Rectal smooth muscle tissue (tissue), 1 donor: ENCODE measurements around the gene SLC22A1.

Experiments
- H3K27ac ChIP-seq: one replicate; pipeline ENCODE4 v1.7.0; 2013; ENCODE audit warnings: low read depth, low read length, inconsistent platforms
- H3K27me3 ChIP-seq: one replicate; pipeline ENCODE4 v1.7.0; 2013; ENCODE audit warnings: low read length; ENCODE audit not compliant: control insufficient read depth, insufficient read depth
- H3K36me3 ChIP-seq: one replicate; pipeline ENCODE4 v1.7.0; 2013; ENCODE audit warnings: low read length; ENCODE audit not compliant: control insufficient read depth, insufficient read depth
- H3K4me1 ChIP-seq: one replicate; pipeline ENCODE4 v1.7.0; 2013; ENCODE audit warnings: low read length; ENCODE audit not compliant: control insufficient read depth, insufficient read depth
- H3K4me3 ChIP-seq: one replicate; pipeline ENCODE4 v1.7.0; 2013; ENCODE audit warnings: low read length
- H3K9ac ChIP-seq: one replicate; pipeline ENCODE4 v1.7.0; 2013; ENCODE audit warnings: low read length

Gene SLC22A1

GRCh38 chr6:160177220-160177619 lies 55.6 kb downstream of the SLC22A1 start:
- no peak overlapping the region for H3K9ac ChIP-seq
- H3K4me3 ChIP-seq: no peak overlapping the region

GRCh38 chr6:160178271-160178670 lies 56.7 kb downstream of the SLC22A1 start:
- Histone ChIP-seq H3K4me3 (no peak overlapping the region), H3K9ac (no peak overlapping the region), H3K27ac (no peak overlapping the region), H3K27me3 (no peaks in the 10 kb centered on the region), H3K36me3 (no peaks in the 10 kb centered on the region), H3K4me1 (no peaks in the 10 kb centered on the region)

More at GRCh38 chr6:160177220-160177619, 55.6 kb downstream of the SLC22A1 start:
- no peaks in the 10 kb centered on the region for H3K36me3 ChIP-seq
- no peaks in the 10 kb centered on the region for H3K27me3 ChIP-seq
- no peaks in the 10 kb centered on the region for H3K4me1 ChIP-seq
- no peak overlapping the region for H3K27ac ChIP-seq

GRCh38 chr6:160180706-160181105 lies 59.1 kb downstream of the SLC22A1 start:
- H3K27ac ChIP-seq: no peak overlapping the region
- H3K36me3 ChIP-seq: no peaks in the 10 kb centered on the region
- H3K4me3 ChIP-seq: no peak overlapping the region
- H3K9ac ChIP-seq: no peak overlapping the region
- H3K27me3 ChIP-seq: no peaks in the 10 kb centered on the region
- no peaks in the 10 kb centered on the region for H3K4me1 ChIP-seq

GRCh38 chr6:160188773-160189172 lies 67.2 kb downstream of the SLC22A1 start:
- H3K27me3 ChIP-seq: no peaks in the 10 kb centered on the region
- H3K27ac ChIP-seq: no peak overlapping the region
- H3K4me1 ChIP-seq: no peaks in the 10 kb centered on the region
- no peaks in the 10 kb centered on the region for H3K36me3 ChIP-seq
- no peak overlapping the region for H3K9ac ChIP-seq
- no peak overlapping the region for H3K4me3 ChIP-seq

- Histone ChIP-seq H3K9ac (no peak overlapping the region), H3K4me3 (no peak overlapping the region), H3K27ac (no peak overlapping the region), H3K4me1 (no peaks in the 10 kb centered on the region), H3K27me3 (no peaks in the 10 kb centered on the region), H3K36me3 (no peaks in the 10 kb centered on the region)
Measured at GRCh38 chr6:160190081-160190480, 68.5 kb downstream of the SLC22A1 start.

GRCh38 chr6:160190973-160191372 lies 69.4 kb downstream of the SLC22A1 start:
- Histone ChIP-seq H3K9ac (no peak overlapping the region), H3K27me3 (no peaks in the 10 kb centered on the region), H3K36me3 (no peaks in the 10 kb centered on the region), H3K27ac (no peak overlapping the region), H3K4me1 (no peaks in the 10 kb centered on the region), H3K4me3 (no peak overlapping the region)

- no peaks in the 10 kb centered on the region for H3K36me3 ChIP-seq
- no peak overlapping the region for H3K9ac ChIP-seq
- H3K27ac ChIP-seq: no peak overlapping the region
- no peaks in the 10 kb centered on the region for H3K4me1 ChIP-seq
- no peak overlapping the region for H3K4me3 ChIP-seq
- no peaks in the 10 kb centered on the region for H3K27me3 ChIP-seq
Measured at GRCh38 chr6:160192840-160193239, 71.2 kb downstream of the SLC22A1 start.

GRCh38 chr6:160194808-160195207 lies 73.2 kb downstream of the SLC22A1 start:
- Histone ChIP-seq H3K36me3 (no peaks in the 10 kb centered on the region), H3K27ac (no peak overlapping the region), H3K27me3 (no peaks in the 10 kb centered on the region), H3K9ac (no peak overlapping the region), H3K4me3 (no peak overlapping the region), H3K4me1 (no peaks in the 10 kb centered on the region)

GRCh38 chr6:160197662-160198061 lies 76.0 kb downstream of the SLC22A1 start:
- H3K4me1 ChIP-seq: no peaks in the 10 kb centered on the region
- H3K4me3 ChIP-seq: no peak overlapping the region
- H3K36me3 ChIP-seq: no peaks in the 10 kb centered on the region
- H3K27me3 ChIP-seq: no peaks in the 10 kb centered on the region
- H3K27ac ChIP-seq: no peak overlapping the region
- no peak overlapping the region for H3K9ac ChIP-seq

- H3K36me3 ChIP-seq: no peaks in the 10 kb centered on the region
- H3K4me3 ChIP-seq: no peak overlapping the region
- H3K9ac ChIP-seq: no peak overlapping the region
- H3K4me1 ChIP-seq: no peaks in the 10 kb centered on the region
- no peak overlapping the region for H3K27ac ChIP-seq
- H3K27me3 ChIP-seq: no peaks in the 10 kb centered on the region
Measured at GRCh38 chr6:160198606-160199211, 77.1 kb downstream of the SLC22A1 start.

GRCh38 chr6:160201061-160201460 lies 79.4 kb downstream of the SLC22A1 start:
- Histone ChIP-seq H3K4me3 (no peak overlapping the region), H3K4me1 (no peaks in the 10 kb centered on the region), H3K36me3 (no peaks in the 10 kb centered on the region), H3K27ac (no peak overlapping the region), H3K9ac (no peak overlapping the region), H3K27me3 (no peaks in the 10 kb centered on the region)

- H3K27ac ChIP-seq: no peak overlapping the region
Measured at GRCh38 chr6:160202411-160202810, 80.8 kb downstream of the SLC22A1 start.

GRCh38 chr6:160203076-160203475 lies 81.5 kb downstream of the SLC22A1 start:
- H3K36me3 ChIP-seq: no peaks in the 10 kb centered on the region
- no peak overlapping the region for H3K4me3 ChIP-seq
- H3K27ac ChIP-seq: no peak overlapping the region
- H3K9ac ChIP-seq: no peak overlapping the region
- no peaks in the 10 kb centered on the region for H3K27me3 ChIP-seq
- H3K4me1 ChIP-seq: no peaks in the 10 kb centered on the region

More at GRCh38 chr6:160202411-160202810, 80.8 kb downstream of the SLC22A1 start:
- Histone ChIP-seq H3K4me1 (no peaks in the 10 kb centered on the region), H3K4me3 (no peak overlapping the region), H3K9ac (no peak overlapping the region), H3K36me3 (no peaks in the 10 kb centered on the region), H3K27me3 (no peaks in the 10 kb centered on the region)
